ENCODE data around the gene EEFSEC. TPM values are rescaled to one million over a fixed set of nuclear protein-coding genes. Genes with fewer than 3 reads are reported as not detected.
A peak's percentile ranks its signal among the peaks of the same experiment; 100 is the strongest.

The EEFSEC gene
- total RNA-seq, 1 donor from 2014 or later: 23.4 TPM

DNA sequence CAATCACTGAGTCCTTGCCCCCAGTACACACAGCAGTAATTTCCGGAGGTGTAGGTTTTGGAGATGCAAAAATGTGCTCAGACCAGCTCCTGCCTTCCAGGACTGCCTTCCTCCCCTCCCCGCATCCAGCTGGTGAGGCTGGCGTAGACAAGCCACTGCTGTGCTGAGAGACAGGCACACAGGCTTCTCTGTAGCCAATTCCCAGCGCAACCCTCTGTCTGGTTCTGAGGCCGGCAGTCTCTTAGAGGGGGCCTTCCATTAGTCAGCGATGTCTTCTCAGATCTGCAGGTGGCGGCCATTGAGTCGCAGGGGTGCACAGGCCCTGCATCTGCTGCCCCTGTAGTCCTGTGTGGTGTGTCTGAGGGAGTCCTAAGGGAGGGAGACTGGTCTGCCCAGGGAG is 199.0 kb downstream of the EEFSEC start:
- no peak for TF ChIP-seq CTCF (conservative IDR thresholded peaks at IDR 0.05)
- Mint-ChIP-seq H3K36me3 (ENCODE audit: low read depth) (no peaks in the 10 kb centered on the region), H3K27ac (ENCODE audit: unreplicated experiment) (no peak overlapping the region), H3K27me3 (ENCODE audit: low read depth) (no peaks in the 10 kb centered on the region), H3K9me3 (no peaks in the 10 kb centered on the region), H3K4me1 (peaks cover 15% of the 10 kb centered on the region), H3K4me3 (no peak overlapping the region)
- DNase-seq (ENCODE audit: low read depth, low spot score): no peak

GRCh38 chr3:128353361-128353965 is 200.2 kb downstream of the EEFSEC start:
- no peak overlapping the region for H3K4me3 Mint-ChIP-seq

GRCh38 chr3:128353991-128354687 is 200.9 kb downstream of the EEFSEC start:
- TF ChIP-seq CTCF (conservative IDR thresholded peaks at IDR 0.05): no peak

More at GRCh38 chr3:128353361-128353965, 200.2 kb downstream of the EEFSEC start:
- Mint-ChIP-seq H3K27me3 (ENCODE audit: low read depth) (no peaks in the 10 kb centered on the region), H3K4me1 (peaks cover 13% of the 10 kb centered on the region), H3K9me3 (no peaks in the 10 kb centered on the region), H3K27ac (ENCODE audit: unreplicated experiment) (no peak overlapping the region), H3K36me3 (ENCODE audit: low read depth) (no peaks in the 10 kb centered on the region)
- TF ChIP-seq CTCF (conservative IDR thresholded peaks at IDR 0.05): no peak
- DNase-seq (ENCODE audit: low read depth, low spot score): no peak

DNA sequence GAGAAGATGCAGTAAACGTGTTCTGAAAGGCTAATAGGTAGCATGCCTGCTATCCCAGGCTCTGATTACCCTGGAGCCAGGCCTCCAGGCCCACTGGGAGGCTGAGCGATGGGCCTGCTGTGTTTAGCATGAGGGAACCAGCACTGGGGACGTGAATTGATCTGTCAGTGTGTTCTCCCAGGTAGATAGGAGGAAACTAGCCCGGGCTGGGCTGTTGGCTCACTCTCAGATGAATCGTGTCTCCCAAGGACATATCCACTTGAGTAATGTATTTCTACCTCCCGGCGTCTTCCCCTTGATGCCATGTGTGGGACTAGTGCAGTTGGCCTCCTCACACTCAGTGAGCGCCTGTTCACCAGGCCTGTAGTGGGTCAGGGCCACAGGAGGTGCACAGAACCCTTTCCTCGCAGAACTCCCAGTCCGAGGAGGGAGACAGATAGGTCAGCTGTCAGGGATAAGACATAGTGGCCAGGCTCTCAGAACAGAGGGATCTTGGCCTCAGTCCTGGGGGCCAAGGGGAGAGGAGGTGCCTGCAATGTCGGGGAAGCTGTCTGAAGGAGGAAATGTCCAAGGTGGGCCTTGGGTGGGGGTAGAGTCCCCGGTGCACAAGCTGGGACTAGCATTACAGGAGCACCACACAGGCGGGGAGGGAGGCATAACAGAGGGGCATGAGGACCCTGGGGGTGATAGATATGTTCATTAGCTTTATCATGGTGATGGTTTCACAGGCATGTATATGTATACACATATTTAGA is 201.7 kb downstream of the EEFSEC start:
- H3K36me3 Mint-ChIP-seq (ENCODE audit: low read depth): no peaks in the 10 kb centered on the region
- H3K27me3 Mint-ChIP-seq (ENCODE audit: low read depth): no peaks in the 10 kb centered on the region
- H3K9me3 Mint-ChIP-seq: no peaks in the 10 kb centered on the region
- no peak for TF ChIP-seq CTCF (conservative IDR thresholded peaks at IDR 0.05)
- no peak overlapping the region for H3K27ac Mint-ChIP-seq (ENCODE audit: unreplicated experiment)
- peaks cover 8% of the 10 kb centered on the region for H3K4me1 Mint-ChIP-seq
- DNase-seq (ENCODE audit: low read depth, low spot score): no peak
- no peak overlapping the region for H3K4me3 Mint-ChIP-seq

More at GRCh38 chr3:128353991-128354687, 200.9 kb downstream of the EEFSEC start:
- Mint-ChIP-seq H3K4me3 (no peak overlapping the region), H3K27me3 (ENCODE audit: low read depth) (no peaks in the 10 kb centered on the region), H3K4me1 (peaks cover 8% of the 10 kb centered on the region), H3K36me3 (ENCODE audit: low read depth) (no peaks in the 10 kb centered on the region), H3K27ac (ENCODE audit: unreplicated experiment) (peak overlapping the region; percentile 43), H3K9me3 (no peaks in the 10 kb centered on the region)
- no peak for DNase-seq (ENCODE audit: low read depth, low spot score)

DNA sequence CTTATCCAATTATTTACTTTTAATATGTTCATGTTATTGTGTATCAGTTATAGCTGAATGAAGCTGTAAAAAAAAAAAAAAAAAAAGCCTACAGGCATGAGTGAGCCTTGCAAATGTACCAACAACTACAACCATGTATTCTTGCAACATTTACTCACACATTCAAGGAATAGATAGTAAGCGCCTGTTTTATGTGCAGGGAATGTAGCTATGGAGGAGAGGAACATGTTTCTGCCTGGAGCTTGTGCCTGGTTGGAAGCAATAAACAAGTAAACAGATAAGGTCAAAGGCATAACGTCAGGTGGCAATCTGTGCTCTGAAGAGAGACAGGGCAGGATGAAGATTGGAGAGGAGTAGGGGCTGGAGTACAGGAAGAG is 202.2 kb downstream of the EEFSEC start:
- H3K27ac Mint-ChIP-seq (ENCODE audit: unreplicated experiment): no peak overlapping the region
- TF ChIP-seq CTCF (conservative IDR thresholded peaks at IDR 0.05): no peak

More for the DNA sequence above, 202.2 kb downstream of the EEFSEC start:
- Mint-ChIP-seq H3K9me3 (no peaks in the 10 kb centered on the region), H3K27me3 (ENCODE audit: low read depth) (no peaks in the 10 kb centered on the region), H3K36me3 (ENCODE audit: low read depth) (no peaks in the 10 kb centered on the region), H3K4me1 (peaks cover 8% of the 10 kb centered on the region), H3K4me3 (no peak overlapping the region)
- no peak for DNase-seq (ENCODE audit: low read depth, low spot score)
